Stimulated activated CD8-positive, alpha-beta memory T cell treated with anti-CD3 and anti-CD28 coated beads, Interleukin-2, amount 100 ng/mL, for 48 hours (primary cell): ENCODE measurements around the gene CHST3.
"Not testable (repeated sequence)": the region's sequence is repeated elsewhere in the genome, so short reads cannot be mapped to it uniquely, and the experiment has no call there.

ENCODE experiments used
- DNase-seq, 2 donors: peaks; one replicate each; pipeline ENCODE4 v3.0.0-alpha.2; 2020; ENCODE audit warnings: low read depth in 2 of 2

CHST3 gene

GRCh38 chr10:71950683-71951082 is 13.5 kb upstream of the CHST3 start:
- no peak for DNase-seq

GRCh38 chr10:71952745-71953144 is 11.4 kb upstream of the CHST3 start:
- no peak for DNase-seq

- DNase-seq, result no peak
Measured at GRCh38 chr10:71957546-71958275, 6.5 kb upstream of the CHST3 start.

- no peak for DNase-seq
Measured at GRCh38 chr10:71959526-71959925, 4.7 kb upstream of the CHST3 start.

GRCh38 chr10:71961831-71962230 is 2.4 kb upstream of the CHST3 start:
- DNase-seq, result no peak

- no peak for DNase-seq
Measured at GRCh38 chr10:71962901-71963300, 1.3 kb upstream of the CHST3 start.

GRCh38 chr10:71963351-71964097 is 671 bp upstream of the CHST3 start:
- DNase-seq, result no peak

- DNase-seq, result no peak
Measured at GRCh38 chr10:71964743-71965515, 734 bp downstream of the CHST3 start.

- no peak for DNase-seq
Measured at GRCh38 chr10:71965623-71966022, 1.4 kb downstream of the CHST3 start.

- no peak for DNase-seq
Measured at GRCh38 chr10:71966046-71967004, 2.1 kb downstream of the CHST3 start.

- DNase-seq, result not testable (repeated sequence)
Measured at GRCh38 chr10:71967958-71968357, 3.8 kb downstream of the CHST3 start.

GRCh38 chr10:71968553-71969474 is 4.6 kb downstream of the CHST3 start:
- DNase-seq, result no peak

- no peak for DNase-seq
Measured at GRCh38 chr10:71969929-71970328, 5.7 kb downstream of the CHST3 start.

GRCh38 chr10:71970331-71970730 is 6.1 kb downstream of the CHST3 start:
- DNase-seq, result no peak

GRCh38 chr10:71970869-71971268 is 6.7 kb downstream of the CHST3 start:
- DNase-seq, result no peak

- DNase-seq, result no peak
Measured at GRCh38 chr10:71971311-71971731, 7.1 kb downstream of the CHST3 start.

GRCh38 chr10:71971769-71972555 is 7.8 kb downstream of the CHST3 start:
- DNase-seq, result no peak

- no peak for DNase-seq
Measured at GRCh38 chr10:71972746-71973695, 8.8 kb downstream of the CHST3 start.
